ENCODE data around the gene UGGT1.

UGGT1 gene

GRCh38 chr2:128177315-128177714, 86.3 kb downstream of the UGGT1 start:
- TF ChIP-seq, protein P1, sequence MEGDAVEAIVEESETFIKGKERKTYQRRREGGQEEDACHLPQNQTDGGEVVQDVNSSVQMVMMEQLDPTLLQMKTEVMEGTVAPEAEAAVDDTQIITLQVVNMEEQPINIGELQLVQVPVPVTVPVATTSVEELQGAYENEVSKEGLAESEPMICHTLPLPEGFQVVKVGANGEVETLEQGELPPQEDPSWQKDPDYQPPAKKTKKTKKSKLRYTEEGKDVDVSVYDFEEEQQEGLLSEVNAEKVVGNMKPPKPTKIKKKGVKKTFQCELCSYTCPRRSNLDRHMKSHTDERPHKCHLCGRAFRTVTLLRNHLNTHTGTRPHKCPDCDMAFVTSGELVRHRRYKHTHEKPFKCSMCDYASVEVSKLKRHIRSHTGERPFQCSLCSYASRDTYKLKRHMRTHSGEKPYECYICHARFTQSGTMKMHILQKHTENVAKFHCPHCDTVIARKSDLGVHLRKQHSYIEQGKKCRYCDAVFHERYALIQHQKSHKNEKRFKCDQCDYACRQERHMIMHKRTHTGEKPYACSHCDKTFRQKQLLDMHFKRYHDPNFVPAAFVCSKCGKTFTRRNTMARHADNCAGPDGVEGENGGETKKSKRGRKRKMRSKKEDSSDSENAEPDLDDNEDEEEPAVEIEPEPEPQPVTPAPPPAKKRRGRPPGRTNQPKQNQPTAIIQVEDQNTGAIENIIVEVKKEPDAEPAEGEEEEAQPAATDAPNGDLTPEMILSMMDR (IDR thresholded peaks at IDR 0.05): no peak

DNA sequence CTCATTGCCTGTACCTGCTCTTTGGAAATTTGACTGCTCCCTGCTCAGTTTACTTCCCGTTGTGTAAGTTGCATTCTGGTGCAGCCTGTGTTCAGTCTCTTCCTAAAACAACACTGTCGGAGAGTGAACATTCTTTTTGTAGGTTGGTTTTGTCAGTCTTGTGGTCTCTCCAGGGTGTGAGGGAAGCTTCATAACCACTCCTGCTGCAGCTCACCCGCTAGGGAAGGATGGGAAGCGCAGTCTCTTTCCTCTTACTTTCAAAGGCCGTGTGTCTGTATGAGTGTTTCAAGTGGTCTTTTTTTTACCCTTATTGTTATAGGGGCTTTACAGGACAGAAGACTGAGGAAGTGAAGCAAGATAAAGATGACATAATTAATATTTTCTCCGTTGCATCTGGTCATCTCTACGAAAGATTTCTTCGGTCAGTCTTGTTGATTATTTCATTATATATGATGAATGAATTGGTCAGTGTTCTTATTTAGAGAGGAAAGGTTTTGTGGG, 87.2 kb downstream of the UGGT1 start:
- TF ChIP-seq, protein P1 (IDR thresholded peaks at IDR 0.05): no peak

- TF ChIP-seq, protein P1 (IDR thresholded peaks at IDR 0.05): peak; percentile 70
Observed at GRCh38 chr2:128178650-128179460, 87.9 kb downstream of the UGGT1 start.

- TF ChIP-seq, protein P1 (IDR thresholded peaks at IDR 0.05): no peak
Observed at GRCh38 chr2:128179461-128179755, 88.4 kb downstream of the UGGT1 start.

GRCh38 chr2:128180031-128180430, 89.0 kb downstream of the UGGT1 start:
- TF ChIP-seq, protein P1 (IDR thresholded peaks at IDR 0.05): no peak

DNA sequence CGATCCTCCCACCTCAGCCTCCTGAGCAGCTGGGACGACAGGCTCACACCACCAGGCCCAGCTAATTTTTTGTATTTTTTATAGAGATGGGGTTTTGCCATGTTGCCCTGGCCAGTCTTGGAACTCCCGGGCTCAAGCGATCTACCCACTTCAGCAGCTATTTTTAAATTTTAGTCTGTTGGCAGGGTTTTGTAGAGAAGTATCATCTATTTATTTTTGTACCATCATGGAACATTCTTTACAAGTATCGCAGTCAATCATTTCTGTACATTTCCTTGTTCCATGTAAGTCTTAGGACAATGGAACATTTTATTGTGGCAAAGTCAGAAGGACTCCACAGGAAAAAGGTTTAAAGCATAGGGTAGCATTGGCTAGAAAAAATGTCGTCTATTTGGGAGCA, 94.6 kb downstream of the UGGT1 start:
- TF ChIP-seq, protein P1 (IDR thresholded peaks at IDR 0.05): no peak

GRCh38 chr2:128187032-128187654, 96.1 kb downstream of the UGGT1 start:
- TF ChIP-seq, protein P1 (IDR thresholded peaks at IDR 0.05): no peak

All from LNCAP (cell line).